Skeletal muscle satellite cell (primary cell): Measurements from ENCODE around the gene C19orf25. TPM values are rescaled to one million over a fixed set of nuclear protein-coding genes. Genes with fewer than 3 reads are reported as not detected.

ENCODE experiments used
- H3K27me3 ChIP-seq: 2 replicates; pipeline ENCODE4 v1.7.0; 2013; ENCODE audit warnings: low read length; ENCODE audit not compliant: control insufficient read depth, insufficient read depth
- H3K36me3 ChIP-seq: 2 replicates; pipeline ENCODE4 v1.7.0; 2013; ENCODE audit warnings: mild to moderate bottlenecking, control low read depth, low read length; ENCODE audit not compliant: insufficient read depth
- H3K4me1 ChIP-seq: 2 replicates; pipeline ENCODE4 v1.7.0; 2013; ENCODE audit warnings: low read length; ENCODE audit not compliant: control insufficient read depth, insufficient read depth
- H3K4me2 ChIP-seq: 2 replicates; pipeline ENCODE4 v1.7.0; 2013; ENCODE audit warnings: mild to moderate bottlenecking, low read length
- H3K4me3 ChIP-seq: 2 replicates; pipeline ENCODE4 v1.7.0; 2013; ENCODE audit warnings: low read length
- H3K9ac ChIP-seq: 2 replicates; pipeline ENCODE4 v1.7.0; 2013; ENCODE audit warnings: mild to moderate bottlenecking, low read depth, low read length, moderate library complexity
- H3K9me3 ChIP-seq: replicated peaks from 2 replicates; pipeline ENCODE4 v1.7.0; 2013; ENCODE audit warnings: mild to moderate bottlenecking, control low read depth, low read length
- total RNA-seq: library from RNA; depleted of rRNA; stranded (reverse); fragments of >200 nt; gene quantifications from 2 replicates; pipeline ENCODE4 v1.2.3, GENCODE V29; 2012; rRNA removed

C19orf25 gene
- total RNA-seq: 25.3 and 32.4 TPM in 2 replicates

DNA sequence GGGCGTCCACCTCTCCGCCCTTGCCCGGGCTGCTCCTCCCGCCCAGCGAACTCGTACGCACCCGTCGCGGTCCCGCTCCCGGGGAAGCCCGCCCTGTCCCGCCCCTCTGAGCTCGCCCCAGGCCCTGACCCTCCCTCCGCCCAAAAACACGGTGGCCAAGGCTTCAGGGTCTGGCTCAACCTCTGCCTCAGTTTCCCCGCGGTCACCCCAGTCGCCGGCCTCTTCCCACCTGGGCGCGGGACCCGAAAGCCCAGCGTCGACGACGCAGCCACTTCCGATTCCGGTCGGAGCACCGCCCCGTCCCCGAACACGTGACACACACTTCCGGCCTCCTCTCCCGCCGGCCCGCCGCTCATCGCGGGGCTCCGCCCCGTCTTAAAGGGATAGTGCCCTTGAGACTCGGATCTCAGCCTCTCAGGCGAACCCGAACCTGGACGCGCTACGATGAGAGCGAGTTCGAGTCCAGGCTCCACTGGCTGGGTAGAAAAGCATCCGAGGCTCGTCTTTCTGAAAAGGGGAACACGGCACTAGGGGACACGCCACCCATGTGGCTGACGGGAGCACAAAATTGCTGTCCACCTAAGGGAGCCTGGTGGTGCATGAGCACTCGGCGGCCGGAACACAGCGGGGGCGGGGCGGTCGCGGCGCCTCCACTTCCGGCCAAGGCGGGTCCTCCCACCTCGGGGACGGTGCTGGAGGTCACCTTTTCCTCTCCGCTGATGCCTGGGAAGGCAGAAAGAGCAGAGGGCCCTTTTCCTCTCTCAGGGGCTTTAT lies at the start of gene C19orf25:
Gene C19orf25, minus strand, starts transcription at position 282 of the 774 bp plus-strand sequence. CDS start 312 bp downstream, outside the sequence.
- Histone ChIP-seq H3K9me3 (no peaks in the 10 kb centered on the region), H3K9ac (peak within 1 kb of the TSS; percentile 77), H3K4me2 (peak within 1 kb of the TSS; percentile 89), H3K4me3 (peak within 1 kb of the TSS; percentile 75), H3K4me1 (no peaks in the 10 kb centered on the region), H3K36me3 (peaks cover 8% of the 10 kb centered on the region), H3K27me3 (no peaks in the 10 kb centered on the region)

DNA sequence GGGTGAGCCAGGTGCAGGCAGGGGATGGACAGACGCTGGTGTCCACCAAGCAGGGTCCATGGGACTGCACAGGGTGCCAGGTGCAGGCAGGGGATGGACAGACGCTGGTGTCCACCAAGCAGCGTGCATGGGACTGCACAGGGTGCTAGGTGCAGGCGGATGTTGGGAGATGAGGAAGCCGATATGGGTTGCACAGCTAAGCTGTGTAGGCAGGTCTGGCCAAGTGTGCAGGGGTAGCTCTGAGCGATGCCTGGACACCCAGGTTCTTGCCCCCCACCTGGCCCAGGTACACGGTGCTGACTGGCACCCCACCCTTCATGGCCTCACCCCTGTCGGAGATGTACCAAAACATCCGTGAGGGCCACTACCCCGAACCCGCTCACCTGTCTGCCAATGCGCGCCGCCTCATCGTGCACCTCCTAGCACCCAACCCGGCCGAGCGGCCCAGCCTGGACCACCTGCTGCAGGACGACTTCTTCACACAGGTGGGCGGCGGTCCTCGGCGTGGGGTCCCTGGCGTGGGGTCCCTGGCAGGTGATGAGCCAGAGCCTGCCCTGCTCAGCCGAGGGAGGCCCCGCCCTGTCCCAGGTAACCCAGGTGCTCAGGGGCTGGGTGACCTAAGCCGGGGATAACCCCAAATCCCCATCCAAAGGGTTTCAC lies 48.8 kb upstream of the C19orf25 start:
- Histone ChIP-seq H3K27me3 (peaks cover 27% of the 10 kb centered on the region), H3K4me1 (no peaks in the 10 kb centered on the region)

DNA sequence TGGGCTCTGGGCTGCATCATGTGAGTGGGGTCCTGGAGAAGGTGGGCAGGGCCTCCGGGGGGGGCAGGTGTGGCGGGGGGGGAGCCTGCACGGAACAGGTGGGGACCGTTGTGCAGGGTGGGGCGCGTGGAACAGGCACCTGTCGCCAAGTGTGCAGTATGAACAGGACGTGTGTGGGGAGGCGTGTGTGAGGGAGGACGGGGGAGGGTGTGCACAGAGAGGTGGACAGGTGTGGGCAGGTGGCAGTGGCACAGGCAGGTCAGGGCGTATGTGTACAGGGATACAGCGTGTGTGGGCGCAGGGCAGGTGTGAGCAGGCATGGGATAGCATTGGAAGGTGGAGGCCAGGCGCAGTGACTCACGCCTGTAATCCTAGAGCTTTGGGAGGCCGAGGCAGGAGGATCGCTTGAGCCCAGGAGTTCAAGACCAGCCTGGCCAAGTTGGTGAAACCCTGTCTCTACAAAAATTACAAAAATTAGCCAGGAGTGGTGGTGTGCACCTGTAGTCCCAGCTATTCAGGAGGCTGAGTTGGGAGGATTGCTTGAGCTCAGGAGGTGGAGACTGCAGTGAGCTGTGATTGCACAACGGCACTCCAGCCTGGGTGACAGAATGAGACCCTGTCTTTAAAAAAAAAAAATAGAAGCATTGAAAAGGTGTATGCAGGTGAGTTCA lies 48.1 kb upstream of the C19orf25 start:
- H3K4me2 ChIP-seq: no peak overlapping the region
- H3K27me3 ChIP-seq: peaks cover 31% of the 10 kb centered on the region

More for the DNA sequence above, 48.8 kb upstream of the C19orf25 start:
- H3K4me2 ChIP-seq: no peak overlapping the region
- no peaks in the 10 kb centered on the region for H3K9me3 ChIP-seq
- no peak overlapping the region for H3K4me3 ChIP-seq
- no peak overlapping the region for H3K9ac ChIP-seq
- H3K36me3 ChIP-seq: no peaks in the 10 kb centered on the region

GRCh38 chr19:1526066-1526778 lies 47.2 kb upstream of the C19orf25 start:
- Histone ChIP-seq H3K4me3 (no peak overlapping the region), H3K4me2 (no peak overlapping the region), H3K9ac (no peak overlapping the region), H3K9me3 (no peaks in the 10 kb centered on the region), H3K27me3 (peaks cover 34% of the 10 kb centered on the region), H3K4me1 (no peaks in the 10 kb centered on the region), H3K36me3 (no peaks in the 10 kb centered on the region)

More for the DNA sequence above, 48.1 kb upstream of the C19orf25 start:
- no peak overlapping the region for H3K9ac ChIP-seq
- H3K4me3 ChIP-seq: no peak overlapping the region
- no peaks in the 10 kb centered on the region for H3K4me1 ChIP-seq
- H3K36me3 ChIP-seq: no peaks in the 10 kb centered on the region
- no peaks in the 10 kb centered on the region for H3K9me3 ChIP-seq

- Histone ChIP-seq H3K9ac (no peak overlapping the region), H3K4me2 (no peak overlapping the region), H3K4me1 (no peaks in the 10 kb centered on the region), H3K9me3 (no peaks in the 10 kb centered on the region), H3K4me3 (no peak overlapping the region), H3K27me3 (peaks cover 34% of the 10 kb centered on the region), H3K36me3 (no peaks in the 10 kb centered on the region)
Measured at GRCh38 chr19:1525343-1525742, 46.3 kb upstream of the C19orf25 start.

DNA sequence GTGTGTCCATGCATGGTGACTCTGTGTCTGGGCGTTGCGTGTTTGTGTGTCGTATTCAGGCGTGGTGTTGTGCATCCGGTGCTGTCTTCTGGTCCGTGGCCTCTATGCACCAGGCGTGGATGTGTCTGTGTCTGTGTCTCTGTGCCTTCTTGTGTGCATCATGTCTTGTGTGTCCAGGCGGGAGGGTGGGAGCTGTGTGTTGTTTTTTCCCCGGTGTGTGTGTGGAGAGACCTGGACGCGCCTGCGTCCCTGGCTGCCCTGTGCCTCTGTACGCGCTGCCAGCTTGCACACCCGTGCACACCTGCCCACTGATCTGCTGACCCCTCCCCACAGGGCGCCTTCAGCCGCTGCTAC lies 45.9 kb upstream of the C19orf25 start:
- no peaks in the 10 kb centered on the region for H3K36me3 ChIP-seq
- H3K4me1 ChIP-seq: no peaks in the 10 kb centered on the region
- no peak overlapping the region for H3K4me3 ChIP-seq
- no peak overlapping the region for H3K9ac ChIP-seq
- H3K27me3 ChIP-seq: peaks cover 34% of the 10 kb centered on the region
- H3K4me2 ChIP-seq: no peak overlapping the region
- no peaks in the 10 kb centered on the region for H3K9me3 ChIP-seq

- no peaks in the 10 kb centered on the region for H3K4me1 ChIP-seq
- no peaks in the 10 kb centered on the region for H3K9me3 ChIP-seq
- H3K36me3 ChIP-seq: no peaks in the 10 kb centered on the region
- H3K4me3 ChIP-seq: no peak overlapping the region
- peaks cover 34% of the 10 kb centered on the region for H3K27me3 ChIP-seq
- no peak overlapping the region for H3K9ac ChIP-seq
- peak overlapping the region; percentile 25 for H3K4me2 ChIP-seq
Measured at GRCh38 chr19:1524287-1524971, 45.4 kb upstream of the C19orf25 start.

DNA sequence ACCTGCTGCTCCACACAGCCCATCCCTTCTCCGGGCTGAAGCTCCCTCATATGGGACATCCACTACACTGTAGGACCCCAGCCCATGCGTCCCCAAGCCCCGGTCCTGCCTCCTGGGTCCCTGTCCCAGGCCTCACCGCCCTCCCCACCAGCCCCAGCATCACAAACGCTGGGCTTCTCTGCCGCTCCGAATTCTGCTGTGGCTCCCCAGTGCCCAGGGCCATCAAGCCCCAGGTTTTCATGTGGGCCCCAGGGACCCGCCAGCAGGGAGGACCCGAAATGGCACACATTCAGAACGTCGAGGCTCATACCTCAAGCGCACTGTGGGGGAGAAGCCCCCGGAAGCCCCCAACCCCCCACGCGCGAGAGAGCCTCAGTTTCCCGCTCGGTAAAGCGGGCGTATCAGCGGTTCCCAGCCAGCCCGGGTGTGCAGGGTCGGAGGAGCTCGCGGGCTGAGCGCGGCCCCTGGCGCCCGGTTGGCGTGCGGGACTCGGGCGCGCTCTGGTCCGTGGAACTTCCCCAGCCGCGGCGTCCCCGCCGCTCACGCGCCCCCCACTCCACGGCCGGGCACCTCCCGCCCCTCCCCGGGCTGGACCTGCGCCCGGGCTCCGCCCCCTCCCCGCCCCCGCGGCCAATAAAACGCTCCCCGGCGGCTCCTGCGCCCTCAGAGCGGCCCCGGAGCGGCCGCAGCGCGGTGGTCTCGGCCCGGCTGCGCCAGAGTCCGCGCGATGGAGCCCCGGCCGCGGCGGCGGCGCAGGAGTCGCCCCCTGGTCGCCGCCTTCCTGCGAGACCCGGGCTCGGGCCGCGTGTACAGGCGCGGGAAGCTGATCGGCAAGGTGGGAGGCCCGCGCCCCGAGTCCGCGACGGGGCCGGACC lies 44.6 kb upstream of the C19orf25 start, which contains the start of gene PLK5:
Gene PLK5, plus strand, starts transcription at position 666 of the 875 bp plus-strand sequence. CDS start 2,920 bp downstream, outside the sequence.
- Histone ChIP-seq H3K9ac (no peak within 1 kb of the TSS), H3K4me1 (no peaks in the 10 kb centered on the region), H3K36me3 (no peaks in the 10 kb centered on the region), H3K9me3 (no peaks in the 10 kb centered on the region), H3K4me2 (peak within 1 kb of the TSS; percentile 25), H3K4me3 (no peak within 1 kb of the TSS), H3K27me3 (peaks cover 39% of the 10 kb centered on the region)

DNA sequence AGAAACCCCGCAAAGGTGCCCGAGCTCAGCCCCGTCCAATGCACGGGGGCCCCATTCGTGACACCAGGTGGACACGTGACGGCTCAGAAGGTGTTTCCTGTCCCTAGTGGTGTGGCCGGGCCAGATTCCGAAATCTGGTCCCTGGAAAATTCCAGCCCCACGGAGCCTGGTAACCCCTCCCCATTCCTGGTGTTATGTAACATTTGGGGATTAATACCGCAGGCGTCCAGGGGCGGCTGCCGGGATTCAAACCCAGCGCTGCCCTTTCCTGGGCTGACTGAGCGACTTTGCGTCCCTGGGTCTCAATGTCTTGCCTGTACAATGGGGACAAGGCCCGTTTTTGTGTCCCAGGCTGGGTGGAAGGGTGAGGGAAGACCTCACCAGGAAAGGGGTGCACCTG lies 43.8 kb upstream of the C19orf25 start:
- Histone ChIP-seq H3K4me2 (no peak overlapping the region), H3K36me3 (no peaks in the 10 kb centered on the region), H3K27me3 (peaks cover 45% of the 10 kb centered on the region), H3K4me1 (no peaks in the 10 kb centered on the region), H3K4me3 (no peak overlapping the region), H3K9ac (no peak overlapping the region), H3K9me3 (no peaks in the 10 kb centered on the region)

DNA sequence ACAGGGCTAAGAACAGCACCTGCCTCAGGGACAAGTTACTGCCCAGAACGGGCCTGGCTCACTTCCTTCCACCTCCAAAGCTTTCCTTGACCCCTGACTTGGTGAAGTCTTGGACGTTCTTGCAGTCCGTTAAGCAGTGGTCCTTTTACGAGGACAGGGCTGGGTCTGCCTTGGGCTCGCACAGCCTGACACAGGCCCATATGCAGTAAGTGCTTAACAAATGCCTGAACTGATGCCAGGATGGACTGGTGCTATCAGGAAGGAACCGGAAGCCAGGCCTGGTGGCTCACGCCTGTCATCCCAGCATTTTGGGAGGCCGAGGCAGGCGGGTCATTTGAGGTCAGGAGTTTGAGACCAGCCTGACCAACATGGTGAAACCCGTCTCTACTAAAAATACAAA lies 43.0 kb upstream of the C19orf25 start:
- no peaks in the 10 kb centered on the region for H3K36me3 ChIP-seq
- no peaks in the 10 kb centered on the region for H3K4me1 ChIP-seq
- H3K4me2 ChIP-seq: no peak overlapping the region
- no peak overlapping the region for H3K4me3 ChIP-seq
- H3K9me3 ChIP-seq: no peaks in the 10 kb centered on the region
- H3K27me3 ChIP-seq: peaks cover 45% of the 10 kb centered on the region
- no peak overlapping the region for H3K9ac ChIP-seq
